Fibroblast of the aortic adventitia (primary cell): ENCODE measurements around the gene DUS2. TPM values are rescaled to one million over a fixed set of nuclear protein-coding genes. Genes with fewer than 3 reads are reported as not detected.
A peak's percentile ranks its signal among the peaks of the same experiment; 100 is the strongest.
"Not testable (repeated sequence)": the region's sequence is repeated elsewhere in the genome, so short reads cannot be mapped to it uniquely, and the experiment has no call there.

ENCODE experiments used
- DNase-seq: peaks from one replicate; pipeline ENCODE4 v3.0.0-alpha.2; 2010; ENCODE audit warnings: low read depth
- H3K4me3 ChIP-seq: 2 replicates; pipeline ENCODE4 v1.5.1; 2011; ENCODE audit warnings: low read depth, mild to moderate bottlenecking, control low read depth, low read length, moderate library complexity
- CTCF ChIP-seq: IDR thresholded peaks from 2 replicates; pipeline ENCODE4 v1.5.1; 2011; ENCODE audit warnings: mild to moderate bottlenecking, low read length, control low read depth, inconsistent platforms; ENCODE audit not compliant: insufficient read depth
- total RNA-seq: library from RNA; depleted of rRNA; stranded (reverse); fragments of >200 nt; gene quantifications from 2 replicates; pipeline ENCODE4 v1.2.3, GENCODE V29; 2012; ENCODE audit warnings: low replicate concordance

DUS2 gene
- total RNA-seq, 1 donor, result 14.6 TPM

- H3K4me3 ChIP-seq, result no peak overlapping the region
- DNase-seq, result no peak
- TF ChIP-seq CTCF, result no peak
Observed at GRCh38 chr16:68111379-68111778, 88.3 kb downstream of the DUS2 start.

DNA sequence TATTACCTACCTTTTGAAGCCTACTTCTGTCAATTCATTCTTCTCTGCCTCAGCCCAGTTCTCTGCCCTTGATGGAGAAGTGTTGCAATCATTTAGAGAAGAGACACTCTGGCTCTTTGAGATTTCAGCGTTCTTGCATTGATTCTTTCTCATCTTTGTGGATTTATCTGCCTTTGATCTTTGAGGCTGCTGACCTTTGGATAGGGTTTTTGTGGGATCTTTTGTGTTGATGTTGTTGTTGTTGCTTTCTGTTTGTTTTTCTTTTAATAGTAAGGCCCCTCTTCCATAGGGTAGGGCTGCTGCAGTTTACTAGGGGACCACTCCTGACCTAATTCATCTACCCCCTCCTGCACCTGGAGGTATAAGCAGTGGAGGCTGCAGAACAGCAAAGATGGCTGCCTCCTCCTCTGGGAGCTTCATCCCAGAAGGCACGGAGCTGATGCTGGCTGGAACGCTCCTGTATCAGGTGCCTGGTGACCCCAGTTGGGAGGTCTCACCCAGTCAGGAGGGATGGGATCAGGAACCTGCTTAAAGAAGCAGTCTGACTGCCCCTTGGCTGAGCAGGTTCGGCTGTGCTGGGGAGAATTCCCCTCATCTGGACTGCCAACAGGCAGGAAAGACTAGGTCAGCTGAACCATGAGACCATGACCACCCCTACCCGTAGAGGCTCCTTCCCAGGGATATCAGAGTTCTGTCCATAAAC is 90.1 kb downstream of the DUS2 start:
- DNase-seq, result no peak
- no peak for TF ChIP-seq CTCF
- no peak overlapping the region for H3K4me3 ChIP-seq

DNA sequence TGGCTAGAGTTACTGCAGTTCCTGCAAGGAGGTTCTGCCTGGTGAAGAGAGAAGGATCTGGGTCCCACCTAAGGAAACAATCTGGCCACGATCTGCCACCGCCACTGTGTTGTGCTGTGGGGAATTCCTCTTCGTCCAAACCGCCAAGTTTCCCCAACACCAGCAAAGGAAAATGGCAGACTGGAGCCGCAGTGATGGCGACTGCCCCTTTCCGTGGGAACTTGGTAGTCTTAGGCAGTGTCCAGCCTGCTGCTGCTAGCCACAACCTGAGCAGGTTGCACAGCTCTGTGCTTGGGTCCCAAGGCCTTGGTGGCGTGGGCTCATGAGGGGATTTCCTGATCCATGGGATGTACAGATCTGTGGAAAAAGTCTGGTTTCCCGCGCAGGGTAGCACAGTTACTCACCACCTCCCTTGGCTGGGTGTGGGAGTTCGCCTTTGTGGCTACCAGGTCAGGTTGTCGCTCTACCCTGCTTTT is 90.7 kb downstream of the DUS2 start:
- no peak overlapping the region for H3K4me3 ChIP-seq
- DNase-seq, result no peak
- TF ChIP-seq CTCF, result no peak

- not testable (repeated sequence) for H3K4me3 ChIP-seq, DNase-seq
Observed at GRCh38 chr16:68114939-68115338, 91.9 kb downstream of the DUS2 start.

GRCh38 chr16:68115851-68116250 is 92.8 kb downstream of the DUS2 start:
- DNase-seq, result no peak
- TF ChIP-seq CTCF, result no peak

GRCh38 chr16:68116256-68116867 is 93.3 kb downstream of the DUS2 start:
- peak; percentile 62 for DNase-seq
- TF ChIP-seq CTCF, result peak; percentile 73
- no peak overlapping the region for H3K4me3 ChIP-seq

More at GRCh38 chr16:68115851-68116250, 92.8 kb downstream of the DUS2 start:
- no peak overlapping the region for H3K4me3 ChIP-seq

- no peak for TF ChIP-seq CTCF
- no peak for DNase-seq
- no peak overlapping the region for H3K4me3 ChIP-seq
Observed at GRCh38 chr16:68117884-68118283, 94.8 kb downstream of the DUS2 start.

- not testable (repeated sequence) for DNase-seq, H3K4me3 ChIP-seq
Observed at GRCh38 chr16:68118954-68119353, 95.9 kb downstream of the DUS2 start.

GRCh38 chr16:68120496-68120895 is 97.4 kb downstream of the DUS2 start:
- DNase-seq, H3K4me3 ChIP-seq: not testable (repeated sequence)
